SK-N-SH (cell line): ENCODE data around the gene MAST1. TPM values are rescaled to one million over a fixed set of nuclear protein-coding genes. Genes with fewer than 3 reads are reported as not detected.

Experiments
- CTCF ChIA-PET: fragments of 300-600, 350-600 bp; formaldehyde crosslinking; extraction: SDS; loops from one replicate; lab custom pipeline; 2021; lab: Yijun Ruan, JAX
- POLR2A ChIA-PET: fragments of 350-600 bp; sonication (Branson Sonifier 250); formaldehyde crosslinking; extraction: SDS; loops from one replicate; lab custom pipeline; 2020; ENCODE audit warnings: antibody characterized with exemption, inconsistent platforms; lab: Yijun Ruan, JAX
- DNase-seq: peaks from one replicate; pipeline ENCODE4 v3.0.0; 2012
- H2AFZ ChIP-seq: fragments of 200-600 bp; sonication (generic); 2 replicates; pipeline ENCODE4 v1.8.1; 2016; ENCODE audit warnings: antibody characterized with exemption, mild to moderate bottlenecking, low read depth
- H3F3A ChIP-seq: fragments of 200-600 bp; sonication (generic); replicated peaks from 2 replicates; pipeline ENCODE3; 2016; ENCODE audit warnings: antibody characterized with exemption, mild to moderate bottlenecking; ENCODE audit not compliant: insufficient read depth
- H3K27ac ChIP-seq, 2 experiments: fragments of 200-500 bp in 1 of 2; fragments of 200-600 bp in 1 of 2; sonication (Bioruptor generic) in 1 of 2; sonication (generic), shearing (Covaris generic) in 1 of 2; 2 replicates each; pipeline versions ENCODE4 v1.5.1 to v1.6.1; 2014 to 2016; ENCODE audit warnings: low read depth in 2 of 2, inconsistent platforms in 1 of 2, low read length in 1 of 2, mild to moderate bottlenecking in 1 of 2, mixed read lengths in 1 of 2
- H3K27me3 ChIP-seq: fragments of 200-600 bp; sonication (generic), shearing (Covaris generic); 2 replicates; pipeline ENCODE4 v1.6.1; 2016; ENCODE audit warnings: mixed run types; ENCODE audit not compliant: insufficient read depth
- H3K36me3 ChIP-seq, 2 experiments: fragments of 200-500 bp in 1 of 2; fragments of 200-600 bp in 1 of 2; sonication (Bioruptor generic) in 1 of 2; sonication (generic) in 1 of 2; replicated peaks in 1 of 2; 2 replicates each; pipeline versions ENCODE3 to v1.5.1; 2014 to 2016; ENCODE audit warnings: low read length in 1 of 2, mild to moderate bottlenecking in 1 of 2; ENCODE audit not compliant: insufficient read depth in 2 of 2, control insufficient read depth in 1 of 2
- H3K4me1 ChIP-seq, 2 experiments: fragments of 200-500 bp in 1 of 2; fragments of 200-600 bp in 1 of 2; sonication (Bioruptor generic) in 1 of 2; sonication (generic), shearing (Covaris generic) in 1 of 2; 2 replicates each; pipeline versions ENCODE4 v1.5.1 to v1.6.1; 2014 to 2016; ENCODE audit warnings: low read depth in 1 of 2, low read length in 1 of 2, mixed run types in 1 of 2; ENCODE audit not compliant: insufficient read depth in 2 of 2, control insufficient read depth in 1 of 2
- H3K4me2 ChIP-seq: fragments of 200-600 bp; sonication (generic), shearing (Covaris generic); 2 replicates; pipeline ENCODE4 v1.6.1; 2017; ENCODE audit warnings: mixed run types
- H3K4me3 ChIP-seq, 2 experiments: fragments of 200-500 bp in 1 of 2; fragments of 200-600 bp in 1 of 2; sonication (Bioruptor generic) in 1 of 2; sonication (generic), shearing (Covaris generic) in 1 of 2; 2 replicates each; pipeline versions ENCODE4 v1.5.1 to v1.8.1; 2014 to 2016; ENCODE audit warnings: low read depth in 2 of 2, inconsistent platforms in 1 of 2, low read length in 1 of 2, mild to moderate bottlenecking in 1 of 2, mixed read lengths in 1 of 2, moderate library complexity in 1 of 2
- H3K79me2 ChIP-seq: fragments of 200-600 bp; sonication (generic); 2 replicates; pipeline ENCODE4 v1.8.1; 2017; ENCODE audit warnings: mild to moderate bottlenecking; ENCODE audit not compliant: insufficient read depth
- H3K9ac ChIP-seq: fragments of 200-600 bp; sonication (generic); 2 replicates; pipeline ENCODE4 v1.6.1; 2017; ENCODE audit warnings: mixed run types
- H3K9me2 ChIP-seq: fragments of 200-600 bp; sonication (generic); 2 replicates; pipeline ENCODE4 v1.6.1; 2017; ENCODE audit warnings: mixed run types
- H3K9me3 ChIP-seq: fragments of 200-600 bp; sonication (generic); 2 replicates; pipeline ENCODE4 v1.6.1; 2017; ENCODE audit warnings: mixed run types, mild to moderate bottlenecking, moderate library complexity
- H4K20me1 ChIP-seq: fragments of 200-600 bp; sonication (generic); 2 replicates; pipeline ENCODE4 v1.6.1; 2017; ENCODE audit warnings: mild to moderate bottlenecking, mixed run types; ENCODE audit not compliant: insufficient read depth
- CTCF ChIP-seq: fragments of 200-600 bp; sonication (generic); IDR thresholded peaks from 2 replicates; pipeline ENCODE4 v1.6.1; 2017; ENCODE audit warnings: antibody characterized with exemption, mild to moderate bottlenecking, moderate library complexity
- ELF1 ChIP-seq: IDR thresholded peaks from 2 replicates; pipeline ENCODE4 v1.4.0; 2012
- GATA2 ChIP-seq: sonication (generic); formaldehyde crosslinking; IDR thresholded peaks from 2 replicates; pipeline ENCODE4 v1.5.0; 2020; ENCODE audit warnings: mild to moderate bottlenecking, missing genetic modification reagents
- MEF2A ChIP-seq: IDR thresholded peaks from 2 replicates; pipeline ENCODE4 v1.4.0; 2012; ENCODE audit warnings: low read depth, borderline replicate concordance
- MXI1 ChIP-seq: IDR thresholded peaks from 2 replicates; pipeline ENCODE4 v1.6.1; 2012; ENCODE audit warnings: mild to moderate bottlenecking, low read depth, low read length, improper control_type of control experiment
- PBX3 ChIP-seq: IDR thresholded peaks from 2 replicates; pipeline ENCODE4; 2012
- POLR2AphosphoS5 ChIP-seq: IDR thresholded peaks from 2 replicates; pipeline ENCODE4 v1.6.1; 2012; ENCODE audit warnings: low read depth, low read length
- RXRA ChIP-seq: IDR thresholded peaks from 2 replicates; pipeline ENCODE4 v1.4.0; 2012; ENCODE audit warnings: low read depth, mild to moderate bottlenecking, borderline replicate concordance
- TAF1 ChIP-seq: IDR thresholded peaks from 2 replicates; pipeline ENCODE4 v1.6.1; 2012; ENCODE audit warnings: low read depth, mild to moderate bottlenecking, low read length, moderate library complexity, borderline replicate concordance
- TCF12 ChIP-seq: IDR thresholded peaks from 2 replicates; pipeline ENCODE4 v1.4.0; 2012
- TEAD4 ChIP-seq: IDR thresholded peaks from 2 replicates; pipeline ENCODE4 v1.4.0; 2012; ENCODE audit warnings: mild to moderate bottlenecking, borderline replicate concordance; ENCODE audit not compliant: insufficient read depth
- YY1 ChIP-seq: IDR thresholded peaks from 2 replicates; pipeline ENCODE4 v1.4.0; 2012; ENCODE audit warnings: low read depth, mild to moderate bottlenecking
- WGBS: methylation state at CpG from one replicate; pipeline ENCODE4 v1.1.6; 2017; ENCODE audit warnings: low lambda C conversion rate; 5-methylcytosine and 5-hydroxymethylcytosine counted together
- polyA plus RNA-seq, 3 experiments: library from polyadenylated mRNA; depleted of rRNA; stranded (reverse); fragments of >200 nt; gene quantifications; 2 replicates each; pipeline ENCODE4 v1.2.3, GENCODE V29; 2012
- TF ChIP-seq, protein P1 (sequence below): IDR thresholded peaks from 2 replicates; pipeline ENCODE4 v1.4.0; 2012; ENCODE audit warnings: low read depth, borderline replicate concordance
- TF ChIP-seq, protein P2 (sequence below): IDR thresholded peaks from 2 replicates; pipeline ENCODE4 v1.4.0; 2012; ENCODE audit warnings: low read depth
- TF ChIP-seq, protein P3 (sequence below): fragments of 150-350 bp; IDR thresholded peaks from 2 replicates; pipeline ENCODE4 v1.6.1; 2017; ENCODE audit warnings: antibody characterized with exemption, low read length, low read depth, borderline replicate concordance
- TF ChIP-seq, protein P4 (sequence below): fragments of 150-350 bp; IDR thresholded peaks from 2 replicates; pipeline ENCODE4 v1.6.1; 2016; ENCODE audit warnings: mild to moderate bottlenecking, low read depth, low read length

MAST1 gene
- polyA plus RNA-seq, 1 of the 3 experiments (the other 2 are of a cell fraction): 9.7 TPM

DNA sequence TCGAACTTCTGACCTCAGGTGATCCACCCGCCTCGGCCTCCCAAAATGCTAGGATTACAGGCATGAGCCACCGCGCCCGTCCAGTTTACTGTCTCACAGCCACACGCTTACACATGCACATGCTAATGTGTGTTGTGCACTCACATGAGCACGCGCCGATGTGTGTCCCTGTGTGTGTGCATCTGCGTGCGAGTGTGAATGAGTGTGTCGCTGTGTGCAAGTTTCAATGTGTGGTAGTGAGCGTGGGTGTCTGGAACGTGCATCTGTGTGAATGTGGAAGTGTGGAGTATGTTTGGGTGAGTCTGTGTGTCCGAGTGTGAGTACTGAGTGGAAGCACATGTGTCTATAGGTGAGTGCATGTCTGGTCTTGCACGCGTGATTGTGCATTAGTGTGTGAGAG lies 4.2 kb downstream of the MAST1 start:
- Histone ChIP-seq H3K4me1 (peaks cover 0 to 31% of the 10 kb centered on the region in 2 experiments; a peak in 1 of 4 replicates), H3K9ac (no peak overlapping the region), H3K4me3 (no peak overlapping the region), H3K79me2 (no peaks in the 10 kb centered on the region), H3F3A (peaks cover 12% of the 10 kb centered on the region), H3K4me2 (no peak overlapping the region), H3K27ac (no peak overlapping the region), H3K9me3 (no peaks in the 10 kb centered on the region), H3K9me2 (no peaks in the 10 kb centered on the region), H3K27me3 (no peaks in the 10 kb centered on the region), H4K20me1 (no peaks in the 10 kb centered on the region), H3K36me3 (no peaks in the 10 kb centered on the region), H2AFZ (no peak overlapping the region)
- 95% methylated on average over 18 of the region's 18 CpGs for WGBS
- TF ChIP-seq, protein P1, sequence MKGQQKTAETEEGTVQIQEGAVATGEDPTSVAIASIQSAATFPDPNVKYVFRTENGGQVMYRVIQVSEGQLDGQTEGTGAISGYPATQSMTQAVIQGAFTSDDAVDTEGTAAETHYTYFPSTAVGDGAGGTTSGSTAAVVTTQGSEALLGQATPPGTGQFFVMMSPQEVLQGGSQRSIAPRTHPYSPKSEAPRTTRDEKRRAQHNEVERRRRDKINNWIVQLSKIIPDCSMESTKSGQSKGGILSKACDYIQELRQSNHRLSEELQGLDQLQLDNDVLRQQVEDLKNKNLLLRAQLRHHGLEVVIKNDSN: no peak
- no peak for TF ChIP-seq RXRA
- TF ChIP-seq, protein P2, sequence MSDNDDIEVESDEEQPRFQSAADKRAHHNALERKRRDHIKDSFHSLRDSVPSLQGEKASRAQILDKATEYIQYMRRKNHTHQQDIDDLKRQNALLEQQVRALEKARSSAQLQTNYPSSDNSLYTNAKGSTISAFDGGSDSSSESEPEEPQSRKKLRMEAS: no peak
- TF ChIP-seq TCF12: no peak
- TF ChIP-seq, protein P3, sequence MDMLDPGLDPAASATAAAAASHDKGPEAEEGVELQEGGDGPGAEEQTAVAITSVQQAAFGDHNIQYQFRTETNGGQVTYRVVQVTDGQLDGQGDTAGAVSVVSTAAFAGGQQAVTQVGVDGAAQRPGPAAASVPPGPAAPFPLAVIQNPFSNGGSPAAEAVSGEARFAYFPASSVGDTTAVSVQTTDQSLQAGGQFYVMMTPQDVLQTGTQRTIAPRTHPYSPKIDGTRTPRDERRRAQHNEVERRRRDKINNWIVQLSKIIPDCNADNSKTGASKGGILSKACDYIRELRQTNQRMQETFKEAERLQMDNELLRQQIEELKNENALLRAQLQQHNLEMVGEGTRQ: no peak
- no peak for TF ChIP-seq TAF1
- TF ChIP-seq TEAD4: no peak
- no peak for TF ChIP-seq PBX3
- no peak for TF ChIP-seq YY1
- TF ChIP-seq CTCF: no peak
- TF ChIP-seq GATA2 (CRISPR knock-in tag): no peak
- no peak for TF ChIP-seq POLR2AphosphoS5
- no peak for TF ChIP-seq MEF2A
- TF ChIP-seq, protein P4, sequence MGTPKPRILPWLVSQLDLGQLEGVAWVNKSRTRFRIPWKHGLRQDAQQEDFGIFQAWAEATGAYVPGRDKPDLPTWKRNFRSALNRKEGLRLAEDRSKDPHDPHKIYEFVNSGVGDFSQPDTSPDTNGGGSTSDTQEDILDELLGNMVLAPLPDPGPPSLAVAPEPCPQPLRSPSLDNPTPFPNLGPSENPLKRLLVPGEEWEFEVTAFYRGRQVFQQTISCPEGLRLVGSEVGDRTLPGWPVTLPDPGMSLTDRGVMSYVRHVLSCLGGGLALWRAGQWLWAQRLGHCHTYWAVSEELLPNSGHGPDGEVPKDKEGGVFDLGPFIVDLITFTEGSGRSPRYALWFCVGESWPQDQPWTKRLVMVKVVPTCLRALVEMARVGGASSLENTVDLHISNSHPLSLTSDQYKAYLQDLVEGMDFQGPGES: no peak
- TF ChIP-seq ELF1: no peak
- TF ChIP-seq MXI1: no peak
- ChIA-PET POLR2A (no interaction called here), CTCF (no interaction called here)
- DNase-seq: no peak
